ENCODE results near the gene SCYL1. TPM values are rescaled to one million over a fixed set of nuclear protein-coding genes. Genes with fewer than 3 reads are reported as not detected.

Gene SCYL1
- total and polyA plus RNA-seq, 2 donors (not counting 1 experiment from before 2014, with no cell fraction given), result 76.5 to 85.5 TPM

DNA sequence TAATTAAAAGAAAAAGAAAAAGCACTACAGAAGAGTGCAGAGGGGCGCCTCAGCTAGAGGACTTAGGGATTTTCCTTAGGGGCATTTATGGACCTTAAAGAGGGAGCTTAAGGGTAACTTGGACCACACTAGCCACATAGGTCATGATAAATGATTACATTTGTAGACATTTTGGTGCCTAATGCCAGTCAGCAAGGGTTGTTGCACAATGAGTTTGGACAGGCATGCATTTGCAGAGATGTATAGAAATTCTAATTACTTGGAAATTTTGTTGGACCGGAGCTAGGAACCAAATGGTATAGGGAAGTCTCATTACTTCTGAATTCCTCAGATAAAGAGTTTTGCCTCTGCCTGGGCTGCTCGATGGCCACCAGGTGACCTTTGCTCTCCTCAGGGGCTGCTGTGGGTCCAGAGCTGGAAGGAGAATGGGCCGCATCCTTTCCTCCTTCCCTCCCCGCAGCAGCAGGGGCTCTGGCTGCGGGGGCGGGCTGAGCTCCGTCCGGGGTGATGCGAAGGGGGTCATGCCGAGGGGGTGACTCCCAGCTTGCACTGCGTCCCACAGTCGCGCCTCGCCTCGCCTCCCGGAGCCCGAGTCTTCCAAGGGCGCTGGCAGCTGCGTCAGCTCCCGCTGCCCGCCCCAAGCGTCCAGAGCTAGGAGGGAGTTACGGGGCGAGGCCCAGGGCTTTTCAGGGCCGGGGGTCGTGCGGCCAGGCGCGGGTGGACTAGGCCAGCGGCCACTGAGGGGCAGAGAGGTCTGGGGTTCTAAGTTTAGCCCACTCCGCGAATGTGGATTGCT, 46.3 kb upstream of the SCYL1 start:
- 97% methylated on average over 29 of the region's 33 CpGs for WGBS (ENCODE audit: insufficient coverage)
- peak overlapping the region; percentile 63 for H3K27ac Mint-ChIP-seq
- peaks cover 14% of the 10 kb centered on the region for H3K4me1 Mint-ChIP-seq
- H3K4me3 Mint-ChIP-seq, result peak overlapping the region; percentile 35
- ChIA-PET POLR2A (interaction anchor here (0.5 to 13.6 kb wide), 10 partner anchors 11 to 149 kb away, joined by 3 to 366 read pairs (median 6); partner anchors contain the start of genes FRMD8, MALAT1 and NEAT1), CTCF (interaction anchor here (0.6 to 5.4 kb wide), 11 partner anchors 9 to 108 kb away, joined by 3 to 39 read pairs (median 6); partner anchors contain the start of gene MALAT1)
- H3K27me3 Mint-ChIP-seq, result no peaks in the 10 kb centered on the region
- DNase-seq (no peak), ATAC-seq (ENCODE audit: low read depth) (no peak)
- no peaks in the 10 kb centered on the region for H3K9me3 Mint-ChIP-seq (ENCODE audit: insufficient read depth)
- no peak for TF ChIP-seq EZH2 (IDR thresholded peaks at IDR 0.05; ENCODE audit: borderline replicate concordance, insufficient read depth, low read depth, low read length, poor library complexity, severe bottlenecking)
- TF ChIP-seq, protein P1, sequence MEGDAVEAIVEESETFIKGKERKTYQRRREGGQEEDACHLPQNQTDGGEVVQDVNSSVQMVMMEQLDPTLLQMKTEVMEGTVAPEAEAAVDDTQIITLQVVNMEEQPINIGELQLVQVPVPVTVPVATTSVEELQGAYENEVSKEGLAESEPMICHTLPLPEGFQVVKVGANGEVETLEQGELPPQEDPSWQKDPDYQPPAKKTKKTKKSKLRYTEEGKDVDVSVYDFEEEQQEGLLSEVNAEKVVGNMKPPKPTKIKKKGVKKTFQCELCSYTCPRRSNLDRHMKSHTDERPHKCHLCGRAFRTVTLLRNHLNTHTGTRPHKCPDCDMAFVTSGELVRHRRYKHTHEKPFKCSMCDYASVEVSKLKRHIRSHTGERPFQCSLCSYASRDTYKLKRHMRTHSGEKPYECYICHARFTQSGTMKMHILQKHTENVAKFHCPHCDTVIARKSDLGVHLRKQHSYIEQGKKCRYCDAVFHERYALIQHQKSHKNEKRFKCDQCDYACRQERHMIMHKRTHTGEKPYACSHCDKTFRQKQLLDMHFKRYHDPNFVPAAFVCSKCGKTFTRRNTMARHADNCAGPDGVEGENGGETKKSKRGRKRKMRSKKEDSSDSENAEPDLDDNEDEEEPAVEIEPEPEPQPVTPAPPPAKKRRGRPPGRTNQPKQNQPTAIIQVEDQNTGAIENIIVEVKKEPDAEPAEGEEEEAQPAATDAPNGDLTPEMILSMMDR (IDR thresholded peaks at IDR 0.05), result no peak
- no peaks in the 10 kb centered on the region for H3K9me3 ChIP-seq (ENCODE audit: control extremely low read depth in 1 of 3, control insufficient read depth in 2 of 3, insufficient read depth in 1 of 3, low read length in 2 of 3)
- intact Hi-C loops (cut with micrococcal nuclease), result no loop called here
- H3K4me2 ChIP-seq (replicated peaks; ENCODE audit: low read depth, low read length, poor library complexity, severe bottlenecking), result peak overlapping the region; percentile 85
- peaks cover 11 to 22% of the 10 kb centered on the region in 2 donors for H3K4me1 ChIP-seq (ENCODE audit: control insufficient read depth in 2 of 2, insufficient read depth in 2 of 2, low read length in 2 of 2)
- no peaks in the 10 kb centered on the region for H3K36me3 ChIP-seq (replicated peaks in 1 of 2; ENCODE audit: control extremely low read depth in 1 of 2, control insufficient read depth in 1 of 2, extremely low read depth in 1 of 2, insufficient read depth in 2 of 2, low read length in 1 of 2)
- peak overlapping the region; percentile 80 for H2AFZ ChIP-seq (ENCODE audit: insufficient read depth, low read depth, low read length, poor library complexity, severe bottlenecking)
- no peak overlapping the region for H3K4me3 ChIP-seq (ENCODE audit: control extremely low read depth in 1 of 5, extremely low read depth in 1 of 5, insufficient read depth in 1 of 5, low read depth in 2 of 5, low read length in 4 of 5)
- no peak overlapping the region for H3K9ac ChIP-seq (ENCODE audit: low read length)
- H4K20me1 ChIP-seq (ENCODE audit: control insufficient read depth, insufficient read depth, low read length, poor library complexity, severe bottlenecking), result no peaks in the 10 kb centered on the region
- peaks cover 40% of the 10 kb centered on the region for H3K79me2 ChIP-seq (ENCODE audit: control insufficient read depth, insufficient read depth, low read length)
- no peaks in the 10 kb centered on the region for H3K27me3 ChIP-seq (replicated peaks in 1 of 4; ENCODE audit: control extremely low read depth in 1 of 4, control insufficient read depth in 3 of 4, insufficient read depth in 4 of 4, low read length in 3 of 4)
- H3K27ac ChIP-seq (ENCODE audit: low read length in 2 of 2), result peak overlapping the region; percentile 88 to 92

Measured in B cell (primary cell).